ENCODE measurements around the gene TBC1D14.

DNA sequence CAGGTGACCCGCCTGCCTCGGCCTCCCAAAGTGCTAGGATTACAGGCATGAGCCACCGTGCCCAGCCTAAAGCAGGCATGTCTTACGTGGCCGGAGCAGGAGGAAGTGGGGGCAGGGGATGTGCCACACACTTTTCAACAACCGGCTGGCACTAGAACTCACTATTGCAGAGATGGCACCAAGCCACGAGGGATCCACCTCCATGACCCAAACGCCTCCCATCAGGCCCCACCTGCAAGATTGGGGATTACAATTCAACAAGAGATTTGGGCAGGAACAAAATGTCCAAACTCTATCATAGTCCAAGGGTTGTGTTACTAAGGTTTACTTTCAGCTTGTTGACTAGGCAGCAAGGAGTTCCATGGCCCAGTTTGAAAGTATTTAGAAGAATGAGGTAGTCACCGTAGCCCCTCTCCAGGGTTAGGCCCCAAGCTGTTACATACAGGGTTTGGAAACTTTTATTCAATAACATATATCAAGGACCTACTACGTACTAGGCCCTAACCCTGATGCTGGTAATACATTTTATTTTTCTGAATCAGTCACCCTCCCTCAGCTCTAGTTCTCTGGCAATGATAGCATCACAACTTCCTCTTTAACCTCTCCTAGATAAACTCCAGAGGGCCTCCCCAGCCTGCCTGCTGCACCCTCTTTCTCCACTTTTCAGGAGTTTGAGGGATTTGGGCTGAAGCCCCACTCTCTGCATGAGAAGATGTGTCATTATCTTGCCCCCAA, 18.0 kb upstream of the TBC1D14 start:
- TF ChIP-seq, protein P1, sequence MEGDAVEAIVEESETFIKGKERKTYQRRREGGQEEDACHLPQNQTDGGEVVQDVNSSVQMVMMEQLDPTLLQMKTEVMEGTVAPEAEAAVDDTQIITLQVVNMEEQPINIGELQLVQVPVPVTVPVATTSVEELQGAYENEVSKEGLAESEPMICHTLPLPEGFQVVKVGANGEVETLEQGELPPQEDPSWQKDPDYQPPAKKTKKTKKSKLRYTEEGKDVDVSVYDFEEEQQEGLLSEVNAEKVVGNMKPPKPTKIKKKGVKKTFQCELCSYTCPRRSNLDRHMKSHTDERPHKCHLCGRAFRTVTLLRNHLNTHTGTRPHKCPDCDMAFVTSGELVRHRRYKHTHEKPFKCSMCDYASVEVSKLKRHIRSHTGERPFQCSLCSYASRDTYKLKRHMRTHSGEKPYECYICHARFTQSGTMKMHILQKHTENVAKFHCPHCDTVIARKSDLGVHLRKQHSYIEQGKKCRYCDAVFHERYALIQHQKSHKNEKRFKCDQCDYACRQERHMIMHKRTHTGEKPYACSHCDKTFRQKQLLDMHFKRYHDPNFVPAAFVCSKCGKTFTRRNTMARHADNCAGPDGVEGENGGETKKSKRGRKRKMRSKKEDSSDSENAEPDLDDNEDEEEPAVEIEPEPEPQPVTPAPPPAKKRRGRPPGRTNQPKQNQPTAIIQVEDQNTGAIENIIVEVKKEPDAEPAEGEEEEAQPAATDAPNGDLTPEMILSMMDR (conservative IDR thresholded peaks at IDR 0.05; ENCODE audit: low read depth, low read length), result no peak
- no peak for TF ChIP-seq EZH2 (IDR thresholded peaks at IDR 0.05; ENCODE audit: borderline replicate concordance, low read depth, low read length, poor library complexity, severe bottlenecking)
